Adrenal gland (tissue), 12 donors: ENCODE measurements around the gene JTB. TPM values are rescaled to one million over a fixed set of nuclear protein-coding genes. Genes with fewer than 3 reads are reported as not detected.

Source experiments
- DNase-seq, 7 donors: peaks; one replicate each; pipeline ENCODE4 v3.0.0-alpha.2; 2019 to 2020
- H3K27ac ChIP-seq, 5 donors: fragments of 200-600 bp; sonication (generic) in 4 of 5; 1 replicate in 3 of 5; 2 replicates in 2 of 5; pipeline versions ENCODE4 v1.5.1 to v1.8.0; 2016 to 2020; ENCODE audit warnings: mild to moderate bottlenecking in 1 of 5
- H3K27me3 ChIP-seq: fragments of 200-600 bp; 2 replicates; pipeline ENCODE4 v1.8.0; 2021
- H3K36me3 ChIP-seq, 2 donors: fragments of 200-600 bp; replicated peaks in 1 of 2; 1 replicate in 1 of 2; 2 replicates in 1 of 2; pipeline versions ENCODE4 v1.5.1 to v1.8.0; 2018 to 2022
- H3K4me1 ChIP-seq, 2 donors: fragments of 200-600 bp; replicated peaks in 1 of 2; 1 replicate in 1 of 2; 2 replicates in 1 of 2; pipeline versions ENCODE4 v1.5.1 to v1.8.0; 2018 to 2021
- H3K4me3 ChIP-seq, 4 donors: fragments of 200-600 bp; sonication (generic) in 3 of 4; one replicate each; pipeline ENCODE4 v1.5.1; 2016 to 2018
- H3K9me3 ChIP-seq, 3 donors: fragments of 200-600 bp; sonication (generic) in 1 of 3; replicated peaks in 1 of 3; 1 replicate in 2 of 3; 2 replicates in 1 of 3; pipeline versions ENCODE4 v1.5.1 to v1.8.0; 2016 to 2021
- POLR2A ChIP-seq, 2 donors: fragments of 450-650 bp; IDR thresholded peaks; one replicate each; pipeline ENCODE4 v1.6.1; 2017; ENCODE audit warnings: antibody characterized with exemption in 2 of 2, mild to moderate bottlenecking in 2 of 2, moderate library complexity in 1 of 2
- WGBS, 4 donors: extraction: QIAGEN DNeasy Blood & Tissue Kit in 2 of 4; methylation state at CpG; one replicate each; pipeline versions ENCODE4 v1.1.5 to v1.1.7; 2013 to 2017; 5-methylcytosine and 5-hydroxymethylcytosine counted together
- intact Hi-C, 2 donors: fragments of 100-400 bp; cut with DNase I; formaldehyde crosslinking; loops; one replicate each; pipeline versions ENCODE4 v1.14.1 to v1.15.0; 2022 to 2023
- polyA plus RNA-seq, 3 donors: library from polyadenylated mRNA; stranded (reverse); fragments of 200-250 nt in 2 of 3; fragments of 350-450 nt in 1 of 3; fragmentation: Illumina TruSeq in 1 of 3; extraction: RNeasy Lipid Tissue Mini Kit (QIAGEN cat#74804) in 1 of 3; gene quantifications; one replicate each; pipeline ENCODE4 v1.2.3, GENCODE V29; 2013 to 2014
- total RNA-seq, 9 donors: library from RNA; depleted of rRNA in 4 of 9; stranded (reverse); fragments of >200 nt in 4 of 9; fragments of 120-200 nt in 1 of 9; fragmentation: NEBNext Ultra II Directional in 1 of 9; extraction: Animal tissue kit (Norgen Biotek cat#: 25700) in 1 of 9; gene quantifications; one replicate each; pipeline versions ENCODE4 v1.1.0 to v1.2.4, GENCODE V29; 2013 to 2023
- TF ChIP-seq, protein P1 (sequence below), 6 experiments: fragments of 450-650 bp in 4 of 6; fragments of 200-600 bp in 2 of 6; sonication (generic) in 1 of 6; IDR thresholded peaks; 1 replicate in 5 of 6; 2 replicates in 1 of 6; pipeline versions ENCODE4 v1.5.1 to v1.8.0; 2016 to 2021; ENCODE audit warnings: antibody characterized with exemption in 6 of 6, mild to moderate bottlenecking in 2 of 6, moderate library complexity in 1 of 6
- donor health status: healthy with polysubstance abuse.
- donor health status: Bipolar disorder and iron deficiency.
- donor health status: DM: yes; HTN: yes; CAD: no.
- donor health status: DM: no; HTN: no; CAD: no.
- donor health status: DM: no; HTN: no; CAD: no.
- donor health status: DM: yes; HTN: yes; CAD: no.

Gene JTB
- total and polyA plus RNA-seq, 12 donors: 68.3 to 327 (median 140) TPM

DNA sequence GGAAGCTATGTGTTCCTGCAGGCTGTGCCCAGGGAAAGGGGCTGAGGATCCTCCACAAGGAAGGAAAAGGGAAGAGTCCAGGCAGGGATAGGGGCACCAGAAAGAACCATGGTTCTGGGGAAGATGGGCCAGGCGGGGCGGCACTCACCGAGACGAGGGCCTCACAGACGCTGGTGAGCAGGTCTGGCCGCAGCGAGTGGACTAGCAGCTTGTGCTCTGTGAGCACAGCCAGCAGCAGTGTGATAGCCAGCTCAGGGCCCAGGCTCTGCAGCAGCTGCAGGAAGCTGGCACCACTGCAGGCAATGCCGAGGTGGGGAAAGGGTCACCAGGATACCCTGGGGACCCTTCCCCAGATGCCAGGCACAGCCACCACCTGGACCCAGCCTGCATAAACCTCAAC, 36.7 kb downstream of the JTB start:
- Histone ChIP-seq H3K36me3 (peaks cover 0 to 57% of the 10 kb centered on the region in 2 donors), H3K27me3 (no peaks in the 10 kb centered on the region), H3K4me1 (peaks cover 0 to 7% of the 10 kb centered on the region in 2 donors), H3K4me3 (no peak overlapping the region), H3K27ac (no peak overlapping the region), H3K9me3 (no peaks in the 10 kb centered on the region)
- DNase-seq: no peak
- intact Hi-C loops: loop anchor here (10.0 kb wide), 1 partner anchor 146 kb away; no protein-coding TSS in a partner anchor
- 88 to 100% (median 91%) methylated on average over 1 to 8 of the region's 8 CpGs for whole genome bisulfite sequencing, 4 donors
- TF ChIP-seq, protein P1, sequence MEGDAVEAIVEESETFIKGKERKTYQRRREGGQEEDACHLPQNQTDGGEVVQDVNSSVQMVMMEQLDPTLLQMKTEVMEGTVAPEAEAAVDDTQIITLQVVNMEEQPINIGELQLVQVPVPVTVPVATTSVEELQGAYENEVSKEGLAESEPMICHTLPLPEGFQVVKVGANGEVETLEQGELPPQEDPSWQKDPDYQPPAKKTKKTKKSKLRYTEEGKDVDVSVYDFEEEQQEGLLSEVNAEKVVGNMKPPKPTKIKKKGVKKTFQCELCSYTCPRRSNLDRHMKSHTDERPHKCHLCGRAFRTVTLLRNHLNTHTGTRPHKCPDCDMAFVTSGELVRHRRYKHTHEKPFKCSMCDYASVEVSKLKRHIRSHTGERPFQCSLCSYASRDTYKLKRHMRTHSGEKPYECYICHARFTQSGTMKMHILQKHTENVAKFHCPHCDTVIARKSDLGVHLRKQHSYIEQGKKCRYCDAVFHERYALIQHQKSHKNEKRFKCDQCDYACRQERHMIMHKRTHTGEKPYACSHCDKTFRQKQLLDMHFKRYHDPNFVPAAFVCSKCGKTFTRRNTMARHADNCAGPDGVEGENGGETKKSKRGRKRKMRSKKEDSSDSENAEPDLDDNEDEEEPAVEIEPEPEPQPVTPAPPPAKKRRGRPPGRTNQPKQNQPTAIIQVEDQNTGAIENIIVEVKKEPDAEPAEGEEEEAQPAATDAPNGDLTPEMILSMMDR (IDR thresholded peaks at IDR 0.05): no peak
- TF ChIP-seq POLR2A (IDR thresholded peaks at IDR 0.05): no peak

DNA sequence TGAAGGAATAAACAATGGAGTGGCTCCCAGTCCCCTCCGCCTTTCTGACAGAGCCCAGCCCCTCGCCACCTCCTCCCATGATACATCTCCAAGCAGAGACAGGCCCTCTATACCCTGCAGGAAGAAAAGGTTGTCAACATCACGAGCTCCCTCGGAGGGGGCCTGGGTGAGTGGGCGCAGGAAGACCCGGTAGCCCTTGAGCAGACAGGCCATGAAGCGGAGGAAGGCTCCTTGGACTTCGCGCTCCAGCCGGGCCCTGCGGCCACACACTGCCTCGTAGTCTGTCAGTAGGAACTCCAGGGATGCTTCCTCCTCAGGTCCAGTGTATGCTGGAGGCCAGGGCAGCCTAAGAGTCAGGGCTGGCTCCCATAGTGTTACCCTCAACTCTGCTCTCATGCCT, 38.0 kb downstream of the JTB start:
- H3K27me3 ChIP-seq: no peaks in the 10 kb centered on the region
- intact Hi-C loops: no loop called here
- H3K4me3 ChIP-seq: no peak overlapping the region
- no peak for DNase-seq
- 89 to 94% (median 94%) methylated on average over 6 to 12 of the region's 12 CpGs for WGBS, 4 donors
- H3K4me1 ChIP-seq: no peaks in the 10 kb centered on the region
- H3K9me3 ChIP-seq: no peaks in the 10 kb centered on the region
- no peak overlapping the region for H3K27ac ChIP-seq
- no peak for TF ChIP-seq POLR2A (IDR thresholded peaks at IDR 0.05)
- TF ChIP-seq, protein P1 (IDR thresholded peaks at IDR 0.05): no peak
- peaks cover 0 to 70% of the 10 kb centered on the region in 2 donors for H3K36me3 ChIP-seq

DNA sequence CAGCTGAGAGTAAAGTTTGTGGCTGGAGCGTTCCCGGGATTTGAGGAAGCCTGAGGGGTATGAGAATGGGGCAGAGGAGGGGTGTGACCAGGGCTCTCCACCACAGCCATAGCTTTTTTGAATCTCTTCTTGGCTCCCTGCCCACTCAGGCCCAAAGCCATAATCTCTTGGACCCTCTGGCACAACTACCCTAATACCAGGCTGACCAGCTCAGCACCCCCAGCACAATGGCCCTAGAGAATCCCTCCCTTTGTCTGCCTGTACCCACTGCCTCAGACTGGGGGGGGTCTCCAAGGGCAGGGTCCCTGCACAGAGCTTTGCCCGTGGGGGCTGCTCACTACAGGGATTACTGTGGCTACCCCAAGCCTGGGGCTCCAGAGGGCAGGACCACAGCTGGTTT, 38.5 kb downstream of the JTB start:
- DNase-seq: no peak
- intact Hi-C loops: no loop called here

GRCh38 chr1:153937331-153937730, 40.1 kb downstream of the JTB start:
- Histone ChIP-seq H3K27me3 (no peaks in the 10 kb centered on the region), H3K36me3 (peaks cover 0 to 82% of the 10 kb centered on the region in 2 donors), H3K4me3 (no peak overlapping the region), H3K27ac (no peak overlapping the region), H3K4me1 (no peaks in the 10 kb centered on the region), H3K9me3 (no peaks in the 10 kb centered on the region)
- WGBS, 4 donors: 93 to 96% (median 96%) methylated on average over 3 to 10 of the region's 10 CpGs
- TF ChIP-seq, protein P1 (IDR thresholded peaks at IDR 0.05): no peak
- no peak for TF ChIP-seq POLR2A (IDR thresholded peaks at IDR 0.05)
- no peak for DNase-seq
- intact Hi-C loops: no loop called here

More for the DNA sequence above, 38.5 kb downstream of the JTB start:
- no peak overlapping the region for H3K27ac ChIP-seq
- no peak overlapping the region for H3K4me3 ChIP-seq
- no peaks in the 10 kb centered on the region for H3K9me3 ChIP-seq
- H3K36me3 ChIP-seq: peaks cover 0 to 75% of the 10 kb centered on the region in 2 donors
- no peaks in the 10 kb centered on the region for H3K27me3 ChIP-seq
- H3K4me1 ChIP-seq: no peaks in the 10 kb centered on the region
- TF ChIP-seq, protein P1 (IDR thresholded peaks at IDR 0.05): no peak
- 70 to 94% (median 90%) methylated on average over 2 to 3 of the region's 3 CpGs for WGBS, 4 donors
